HG03097 (cell line): ENCODE data around the gene SMPX.

Experiments
- ATAC-seq: cut with Tn5 transposase; IDR thresholded peaks from one replicate; pipeline ENCODE4 v1.9.1; 2021; ENCODE audit not compliant: unreplicated experiment, low FRiP score

SMPX gene

DNA sequence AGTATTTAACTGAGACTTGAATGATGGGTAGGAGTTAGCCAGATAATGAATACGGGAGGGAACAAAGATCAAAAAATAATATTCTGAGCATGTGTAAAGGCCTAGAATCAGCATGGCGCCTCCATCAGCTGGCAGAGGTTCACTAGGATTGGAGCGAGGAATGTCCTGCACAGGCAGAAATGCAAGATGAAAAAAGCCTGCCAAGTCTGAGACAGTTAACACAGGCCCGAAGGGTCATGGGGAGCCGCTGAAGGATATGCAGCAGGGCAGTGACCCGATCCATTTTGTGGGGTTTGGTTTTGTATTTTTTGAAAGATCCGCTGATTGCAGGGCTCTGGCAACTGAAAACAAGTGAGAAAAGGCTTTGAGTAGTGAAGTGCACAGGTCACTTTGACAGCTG lies 40.1 kb downstream of the SMPX start:
- no peak for ATAC-seq

DNA sequence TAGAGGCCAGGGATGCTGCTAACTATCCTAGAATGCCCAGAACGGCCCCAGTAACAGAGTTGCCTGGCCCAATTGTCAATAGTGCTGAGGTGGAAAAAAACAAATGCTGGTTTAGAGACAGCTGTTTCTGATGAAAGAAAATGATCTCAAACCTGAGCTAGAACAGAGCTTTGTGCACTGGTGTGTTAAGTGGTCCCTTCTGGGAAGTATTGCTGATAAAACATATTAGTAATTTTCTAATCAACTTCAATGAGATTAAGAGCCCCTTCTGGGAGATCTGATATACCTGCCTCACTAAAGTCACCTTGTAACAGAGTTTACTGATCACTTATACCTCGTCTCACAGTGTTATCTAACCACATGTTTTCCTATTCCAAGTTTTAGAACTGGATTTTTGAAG lies 42.1 kb downstream of the SMPX start:
- ATAC-seq, result no peak

DNA sequence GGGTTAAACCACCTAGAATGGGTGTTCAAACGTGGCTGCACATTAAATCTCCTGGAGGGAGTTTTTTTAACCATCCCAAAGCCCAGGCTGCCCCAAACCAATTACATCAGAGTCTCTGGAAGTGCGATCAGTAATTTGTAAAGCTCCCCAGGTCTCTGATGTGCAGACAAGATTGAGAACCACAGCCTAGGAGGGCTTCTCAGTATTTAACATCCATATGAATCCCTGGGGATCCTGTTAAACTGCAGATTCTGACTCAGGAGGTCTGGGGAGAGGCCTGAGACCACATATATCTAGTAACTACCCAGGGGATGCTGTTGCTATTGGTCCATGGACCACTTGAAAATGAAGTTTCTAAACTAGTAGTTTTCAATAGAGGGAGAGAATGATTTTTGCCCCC lies 42.6 kb downstream of the SMPX start:
- ATAC-seq, result no peak

DNA sequence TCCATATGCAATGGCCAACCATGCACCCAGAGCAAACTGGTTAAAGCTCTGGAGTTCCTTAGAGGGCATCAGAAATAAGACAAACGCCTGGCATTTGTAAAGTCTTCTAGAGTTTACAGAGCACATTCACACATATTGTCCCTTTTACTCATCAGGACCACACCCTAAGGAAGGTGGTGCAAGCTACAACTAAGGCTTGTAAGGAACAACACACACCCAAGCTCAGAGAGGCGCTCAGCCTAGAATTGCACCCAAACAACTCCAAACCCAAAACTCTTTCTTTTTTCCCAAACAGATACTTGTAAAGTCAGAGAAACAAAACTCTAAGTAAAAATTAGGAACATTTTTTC lies 46.1 kb downstream of the SMPX start:
- ATAC-seq, result no peak

DNA sequence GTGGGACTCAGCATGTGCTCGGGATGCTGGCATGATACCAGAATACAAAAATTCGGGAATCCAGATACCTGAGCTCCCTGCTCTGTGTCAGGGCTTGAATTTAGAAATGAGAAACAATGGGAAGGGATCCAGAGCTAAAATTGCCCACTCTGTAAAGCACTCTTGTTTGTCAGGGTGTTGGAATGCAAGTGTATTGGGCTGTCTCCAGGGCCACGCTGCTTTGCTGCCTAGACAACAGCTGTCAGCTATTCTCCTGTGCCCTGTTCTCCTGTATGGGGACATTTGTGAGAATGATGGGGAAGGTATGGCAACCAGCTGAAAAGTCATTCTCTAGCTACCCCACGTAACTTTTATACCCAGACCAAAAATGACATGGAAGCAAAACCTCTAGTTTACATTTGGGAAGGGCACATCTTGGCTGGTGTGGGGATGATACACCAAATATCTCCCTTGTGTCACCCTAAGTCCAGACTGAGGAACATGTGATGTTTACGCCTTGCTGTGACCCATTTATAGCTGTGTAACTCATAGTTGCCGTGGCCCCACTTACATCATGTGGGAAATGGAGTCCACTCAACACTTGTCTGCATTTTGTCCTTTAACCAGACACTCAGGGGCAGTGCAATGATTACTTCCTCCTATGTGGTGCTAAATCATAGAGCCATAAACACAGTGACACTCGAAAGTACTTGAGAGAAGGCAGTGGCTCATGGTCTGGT lies 46.6 kb downstream of the SMPX start:
- no peak for ATAC-seq

DNA sequence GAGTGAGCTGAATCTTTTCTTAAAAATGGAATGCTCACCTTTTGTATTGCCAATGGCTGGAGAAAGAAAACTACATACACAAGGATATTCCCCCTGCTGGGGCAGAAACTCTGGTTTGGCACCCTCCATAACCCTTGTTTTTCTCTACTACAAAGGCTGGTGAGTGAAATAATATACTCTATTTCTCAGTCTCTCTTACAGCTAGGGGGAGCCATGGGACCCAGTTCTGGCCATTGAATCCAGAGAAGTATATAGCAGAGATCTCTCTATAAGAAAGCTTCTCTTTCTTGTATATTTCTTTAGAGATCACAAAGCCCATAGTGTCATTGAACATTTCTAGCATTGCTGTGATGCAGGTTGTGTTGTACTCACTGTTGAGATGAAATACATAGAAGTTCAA lies 49.8 kb downstream of the SMPX start:
- no peak for ATAC-seq

DNA sequence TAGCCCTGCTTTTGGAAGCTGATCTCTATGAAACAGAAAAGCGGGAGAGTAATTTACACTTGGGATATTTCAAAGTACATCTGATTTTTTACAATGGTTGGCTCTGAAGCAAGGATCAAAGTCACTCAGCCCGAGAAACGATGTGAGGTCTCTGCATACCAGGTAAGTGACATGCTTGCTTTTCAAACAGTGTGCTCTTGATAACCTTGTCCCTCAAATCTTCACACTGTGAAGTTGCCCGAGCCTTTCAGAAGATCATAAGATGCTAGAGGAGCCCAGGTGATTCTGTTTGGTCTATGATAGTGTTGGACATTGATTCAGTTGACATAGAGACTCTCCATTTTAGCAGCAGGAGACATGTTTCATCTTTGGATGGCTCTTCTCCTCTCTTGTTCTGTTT lies 52.7 kb downstream of the SMPX start:
- no peak for ATAC-seq

DNA sequence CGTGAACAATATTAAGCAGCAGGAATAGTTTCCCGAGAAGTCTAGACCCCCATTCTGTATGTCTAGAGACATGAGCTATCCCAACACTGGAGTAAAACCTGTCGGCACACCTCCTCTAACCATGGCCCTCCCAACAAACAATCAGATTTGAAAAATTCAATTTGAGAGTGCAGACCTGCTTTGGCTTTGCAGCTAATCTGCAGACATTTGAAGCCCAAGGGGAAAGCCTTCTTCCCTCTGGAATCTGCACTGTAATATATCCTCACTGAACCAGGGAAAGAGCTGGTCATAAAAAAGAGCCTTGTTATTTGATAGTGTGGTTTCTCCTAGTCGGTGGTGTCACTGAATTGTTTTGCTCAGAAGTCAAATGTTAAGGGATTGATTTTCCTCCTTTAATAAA lies 55.2 kb downstream of the SMPX start:
- ATAC-seq, result no peak

DNA sequence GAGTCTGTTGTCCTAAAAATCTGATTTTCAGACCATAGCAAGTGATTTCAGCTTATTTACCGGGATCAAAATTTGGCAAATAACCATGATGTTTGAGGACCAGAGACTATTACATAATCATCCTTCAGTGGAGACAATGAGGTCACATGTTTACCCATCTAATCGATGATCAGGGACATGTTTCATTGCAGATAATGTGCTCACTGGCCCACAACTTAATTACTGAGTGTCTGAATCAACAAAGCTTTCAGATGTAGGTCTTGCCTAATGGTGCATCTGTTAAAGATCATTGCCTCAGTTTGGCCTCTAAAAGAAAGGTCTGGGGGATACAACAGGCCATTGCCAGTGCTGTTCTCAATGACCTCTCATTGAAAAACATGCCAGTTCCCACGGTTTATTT lies 56.9 kb downstream of the SMPX start:
- ATAC-seq, result no peak

DNA sequence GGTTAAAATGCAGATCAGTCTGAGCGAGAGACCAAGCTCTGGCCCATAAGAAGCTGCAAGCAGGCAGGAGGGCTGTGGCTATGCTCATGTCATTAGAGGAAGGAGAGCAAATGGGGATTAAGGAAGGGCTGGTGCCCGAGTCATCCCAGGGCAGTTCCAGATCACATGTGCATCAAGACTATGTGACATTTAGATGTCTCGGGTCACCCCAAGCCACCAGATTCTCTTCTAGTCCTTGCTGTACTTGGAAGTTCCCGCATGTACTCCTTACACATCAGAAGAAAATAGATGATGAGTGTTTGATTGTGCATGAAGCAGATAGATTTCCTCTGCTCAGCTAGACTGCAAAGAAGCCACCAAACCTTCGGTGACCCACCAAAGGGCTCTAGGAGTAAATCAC lies 57.6 kb downstream of the SMPX start:
- ATAC-seq, result no peak

DNA sequence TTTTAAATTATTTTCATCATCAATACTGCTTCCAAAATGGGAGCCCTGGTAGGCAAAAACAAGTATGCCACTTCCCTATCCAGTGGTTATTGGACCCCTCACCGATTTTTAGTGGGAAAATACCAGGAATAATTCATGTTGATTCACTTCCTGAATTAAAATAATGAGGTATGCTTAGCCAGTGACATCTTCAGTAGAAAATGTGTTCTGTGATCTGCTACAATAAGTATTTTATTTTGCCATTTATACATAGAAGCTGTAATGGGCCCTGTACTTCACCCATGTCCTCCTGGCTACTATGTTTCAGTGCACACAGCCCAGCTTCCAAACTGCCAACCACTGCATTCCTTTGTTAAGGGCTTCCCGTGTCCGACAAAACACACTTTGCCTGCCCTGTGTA lies 58.8 kb downstream of the SMPX start:
- no peak for ATAC-seq

DNA sequence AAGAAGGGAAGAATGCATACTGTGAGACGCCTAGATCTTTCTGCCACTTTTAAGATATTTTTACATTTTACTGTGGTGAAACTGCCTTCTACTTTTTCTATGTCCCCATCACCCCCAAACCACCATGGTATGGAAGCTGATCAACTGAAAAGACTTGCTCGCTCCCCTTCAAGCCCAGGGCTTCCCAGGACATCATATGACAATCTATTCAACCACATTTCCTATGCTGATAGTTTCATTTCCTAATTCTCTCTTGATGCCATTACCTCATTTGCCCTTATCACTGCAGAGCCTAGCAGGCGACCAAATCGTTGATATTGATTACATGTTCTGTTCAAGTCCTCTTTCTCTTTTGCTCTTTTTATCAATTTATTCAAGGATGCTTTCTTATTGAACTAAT lies 59.6 kb downstream of the SMPX start:
- ATAC-seq, result no peak

DNA sequence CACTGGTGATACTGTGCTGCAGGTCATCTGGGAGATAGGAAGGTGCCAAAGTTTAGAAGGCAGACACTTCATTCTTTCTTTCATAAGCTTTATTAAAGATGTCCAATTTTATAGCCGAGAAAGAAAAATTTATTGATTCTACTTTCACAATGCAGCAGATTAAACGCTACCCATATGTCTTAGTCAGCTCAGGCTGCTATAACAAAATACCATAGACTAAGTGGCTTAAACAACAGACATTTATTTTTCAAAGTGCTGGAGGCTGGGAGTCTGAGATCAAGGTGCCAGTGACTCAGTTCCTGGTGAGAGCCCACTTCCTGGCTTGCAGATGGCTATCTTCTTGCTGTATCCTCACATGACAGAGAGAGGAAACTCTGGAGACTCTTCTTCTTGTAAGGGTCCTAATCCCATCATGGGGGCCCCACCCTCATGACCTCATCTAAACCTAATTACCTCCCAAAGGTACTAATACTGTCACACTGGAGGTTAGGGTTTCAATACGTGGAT lies 66.4 kb downstream of the SMPX start:
- no peak for ATAC-seq

DNA sequence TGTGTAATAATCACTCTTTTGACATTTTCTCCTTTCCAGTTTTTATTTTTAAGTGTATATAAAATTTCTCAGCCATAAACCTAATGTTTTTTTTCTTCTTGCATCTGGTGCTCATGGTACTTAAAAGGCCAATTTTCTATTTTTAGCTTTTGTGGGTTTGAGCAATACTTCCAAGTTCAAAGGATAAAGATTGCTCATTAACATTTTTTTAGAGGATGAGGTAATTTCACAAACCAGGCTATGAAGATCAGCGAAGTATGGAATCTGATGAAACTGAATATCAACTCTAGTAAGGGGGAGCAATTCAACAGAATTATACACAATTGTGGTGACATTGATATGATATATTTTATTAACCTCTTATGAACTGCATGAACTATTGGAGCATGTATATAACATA lies 74.0 kb downstream of the SMPX start:
- no peak for ATAC-seq

DNA sequence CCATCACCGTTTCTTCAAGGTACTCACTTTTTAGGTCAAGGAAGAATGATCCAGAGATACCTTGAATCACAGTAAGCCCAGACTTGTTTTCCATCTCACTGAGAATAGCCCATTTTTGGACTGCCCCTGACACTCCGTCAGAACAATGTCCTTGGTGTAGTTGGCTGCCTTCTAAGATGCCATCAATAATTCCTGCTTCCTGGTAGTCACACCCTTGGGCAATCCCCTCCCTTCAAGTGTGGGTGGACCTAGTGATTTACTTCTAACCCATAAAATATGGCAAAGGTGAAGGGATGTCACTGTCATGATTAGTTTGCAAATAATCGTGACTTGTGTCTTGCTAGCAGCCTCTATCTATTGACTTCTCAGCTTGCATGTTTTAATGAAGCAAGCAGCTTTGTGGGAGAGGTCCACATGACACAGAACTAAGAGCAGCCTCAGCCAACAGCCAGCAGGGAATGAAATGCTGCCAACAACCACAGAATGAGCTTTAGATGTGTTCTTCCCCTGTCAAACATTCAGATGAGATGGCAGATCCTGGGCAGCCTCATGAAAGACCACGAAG lies 79.8 kb downstream of the SMPX start:
- no peak for ATAC-seq

DNA sequence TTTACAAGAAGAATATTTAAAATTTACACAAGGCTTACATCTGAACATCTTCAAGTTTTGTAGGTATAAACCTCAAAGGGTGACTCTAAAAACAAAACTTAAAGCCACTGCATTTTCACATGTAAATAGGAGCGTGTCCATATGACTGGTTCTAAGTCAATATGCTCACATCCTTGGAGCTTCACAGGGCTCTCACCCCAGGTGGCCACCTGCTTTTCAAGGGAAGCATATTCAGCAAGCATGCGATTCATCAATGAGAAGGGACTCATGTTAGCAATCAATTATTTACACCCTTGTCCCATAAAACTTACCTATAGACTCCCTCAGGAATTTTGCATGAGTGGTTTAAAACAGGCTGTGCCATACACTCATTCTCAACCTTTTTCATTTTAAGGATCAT lies 82.0 kb downstream of the SMPX start:
- ATAC-seq, result no peak

DNA sequence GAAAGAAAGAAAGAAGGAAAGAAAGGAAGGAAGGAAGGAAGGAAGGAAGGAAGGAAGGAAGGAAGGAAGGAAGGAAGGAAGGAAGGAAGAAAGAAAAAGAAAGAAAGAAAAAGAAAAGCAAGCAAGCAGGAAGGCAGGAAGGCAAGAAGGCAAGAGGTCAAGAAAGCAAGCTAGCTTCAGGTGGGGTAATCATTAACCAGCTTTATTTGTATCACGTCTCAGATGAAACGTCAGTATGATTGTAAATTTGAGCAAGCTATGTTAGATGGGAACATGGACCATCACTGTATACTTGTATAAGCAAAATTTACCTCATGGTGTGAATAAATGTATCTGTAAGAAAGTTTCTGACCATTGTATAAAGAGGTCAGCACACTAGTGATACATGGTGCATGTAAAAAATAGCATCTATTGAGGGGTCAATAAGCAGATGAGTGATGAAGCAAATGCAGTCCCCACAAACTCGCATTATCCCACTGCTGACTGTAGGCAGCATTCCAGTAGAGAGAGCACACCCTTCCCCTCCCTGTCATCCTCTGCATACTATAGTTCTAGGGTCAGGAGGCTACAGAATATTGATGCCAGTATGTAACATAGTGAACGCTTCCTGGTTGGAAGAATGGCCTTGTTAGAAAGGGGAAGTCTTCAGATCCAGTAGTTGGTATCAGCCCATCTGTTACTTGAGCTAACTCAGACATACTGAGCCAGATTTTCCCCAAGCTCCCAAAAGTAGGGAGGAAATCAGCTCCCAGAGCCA lies 83.3 kb downstream of the SMPX start:
- no peak for ATAC-seq

DNA sequence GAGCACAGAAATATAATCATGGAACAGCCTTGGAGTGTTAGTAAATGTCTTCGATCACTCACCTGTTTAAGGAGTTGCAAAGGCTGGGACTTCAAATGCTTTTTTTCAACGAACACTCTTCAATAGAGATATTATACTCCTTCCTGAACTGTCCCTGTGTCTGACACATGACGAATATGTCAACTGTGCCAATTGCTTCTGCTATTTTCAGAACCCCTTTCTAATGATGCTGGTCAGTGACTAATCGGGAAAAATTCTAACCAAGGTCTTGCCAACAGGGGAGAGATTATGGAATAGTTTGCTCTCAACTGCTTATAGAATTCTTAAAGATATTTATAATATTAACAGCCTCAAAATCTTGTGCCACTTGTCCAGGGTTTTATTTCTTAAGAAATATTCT lies 91.2 kb downstream of the SMPX start:
- no peak for ATAC-seq

DNA sequence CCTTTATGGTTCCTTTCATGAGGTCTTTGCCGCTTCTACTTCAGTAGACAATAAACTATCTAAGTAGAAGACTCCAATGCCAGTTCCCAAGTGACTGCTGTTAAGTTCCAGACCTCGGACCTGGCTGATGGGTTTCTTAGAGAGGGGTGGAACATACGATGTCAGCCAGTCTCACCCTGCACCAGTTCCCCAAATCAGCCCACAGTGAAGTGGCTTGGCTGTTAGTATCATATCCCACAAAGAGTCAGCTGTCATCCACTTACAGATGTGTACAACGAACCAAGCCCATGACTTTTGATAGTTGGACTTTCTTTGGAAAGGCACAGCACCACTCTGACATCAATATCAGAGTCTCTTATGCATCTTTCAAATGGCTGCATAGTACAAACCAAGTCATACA lies 91.7 kb downstream of the SMPX start:
- no peak for ATAC-seq

DNA sequence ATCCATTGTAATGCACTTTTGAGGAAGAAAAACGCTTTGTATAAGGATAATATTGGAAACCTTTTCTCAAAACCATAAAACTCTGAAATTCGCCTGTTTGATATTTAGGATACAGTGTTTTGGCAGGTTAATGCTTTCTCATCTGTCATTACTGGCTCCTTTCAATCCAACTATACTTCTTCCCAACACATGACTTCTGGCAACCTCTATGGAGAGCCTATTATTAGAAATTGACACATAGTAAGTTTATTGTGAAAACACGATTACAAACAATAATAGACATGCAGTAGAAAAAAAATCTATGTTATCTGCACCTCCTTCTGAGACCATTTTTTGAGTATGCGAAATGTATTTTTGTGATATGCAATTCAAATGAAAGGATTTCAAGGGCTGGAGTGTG lies 95.2 kb downstream of the SMPX start:
- no peak for ATAC-seq

DNA sequence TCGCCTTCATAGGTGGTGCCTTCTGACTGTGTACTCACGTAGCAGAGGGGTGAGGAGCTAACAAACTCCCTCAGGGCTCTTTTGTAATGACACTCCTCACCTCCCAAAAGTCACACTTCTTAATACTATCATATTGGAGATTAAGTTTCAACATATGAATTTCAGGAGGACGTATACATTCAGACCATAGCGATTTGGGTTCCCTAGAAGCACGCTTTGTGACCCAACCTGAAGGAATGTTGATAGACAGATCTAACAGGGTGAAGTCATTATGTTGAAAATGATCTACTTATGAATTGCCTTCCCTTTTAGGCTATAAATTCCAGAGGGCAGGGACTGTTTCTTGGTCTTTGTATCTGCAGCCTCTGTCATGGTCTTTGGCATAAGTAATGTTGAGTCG lies 96.6 kb downstream of the SMPX start:
- ATAC-seq, result no peak

DNA sequence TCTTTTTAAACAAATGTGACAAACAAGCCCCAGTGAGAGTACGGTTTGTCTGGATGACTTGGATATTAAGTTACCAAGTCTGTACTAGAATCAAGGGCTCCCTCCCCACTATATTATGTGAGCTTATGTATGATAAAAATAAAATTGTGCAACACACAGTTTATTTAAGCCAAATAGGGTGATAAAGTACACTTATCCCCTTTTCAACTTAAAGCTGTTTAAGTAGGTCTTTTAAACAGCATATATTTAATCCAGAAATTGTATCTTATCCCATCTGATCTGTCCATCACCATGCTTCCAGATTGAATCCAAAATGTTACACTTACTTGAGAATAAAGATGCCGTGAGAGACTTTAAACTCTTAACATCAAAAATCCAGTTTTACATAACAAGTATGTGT lies 97.8 kb downstream of the SMPX start:
- ATAC-seq, result no peak
